Adrenal gland (tissue), 5 donors: ENCODE data around the gene C10orf67.

Experiments
- CTCF ChIP-seq, 6 experiments: fragments of 450-650 bp in 4 of 6; fragments of 200-600 bp in 2 of 6; sonication (generic) in 1 of 6; IDR thresholded peaks; 1 replicate in 5 of 6; 2 replicates in 1 of 6; pipeline versions ENCODE4 v1.5.1 to v1.8.0; 2016 to 2021; ENCODE audit warnings: antibody characterized with exemption in 6 of 6, mild to moderate bottlenecking in 2 of 6, moderate library complexity in 1 of 6
- POLR2A ChIP-seq, 2 donors: fragments of 450-650 bp; IDR thresholded peaks; one replicate each; pipeline ENCODE4 v1.6.1; 2017; ENCODE audit warnings: antibody characterized with exemption in 2 of 2, mild to moderate bottlenecking in 2 of 2, moderate library complexity in 1 of 2
- donor health status: DM: no; HTN: no; CAD: no.

- TF ChIP-seq CTCF (IDR thresholded peaks at IDR 0.05) (no peak), POLR2A (IDR thresholded peaks at IDR 0.05) (no peak)
Observed at GRCh38 chr10:23187155-23187554, 157.4 kb downstream of the C10orf67 start.
